ENCODE data around the gene ACP7.

Gene ACP7

DNA sequence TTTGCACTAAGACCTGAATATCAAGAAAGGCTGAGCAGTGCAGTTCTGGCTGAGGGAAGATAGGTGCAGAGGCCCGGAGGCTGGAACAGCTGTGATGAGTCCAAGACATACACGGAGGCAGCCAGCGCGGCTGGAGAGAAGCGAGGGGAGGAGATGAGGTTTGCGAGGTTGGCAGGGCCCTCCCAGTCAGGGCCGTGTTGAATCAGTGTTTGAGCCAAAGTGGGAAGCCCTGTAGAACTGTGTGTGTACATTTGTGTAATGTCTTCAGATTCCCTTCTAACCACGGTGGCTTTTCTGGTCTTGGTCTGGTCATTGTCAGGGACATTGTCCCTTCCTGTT is 76.3 kb downstream of the ACP7 start:
- TF ChIP-seq, protein P1, sequence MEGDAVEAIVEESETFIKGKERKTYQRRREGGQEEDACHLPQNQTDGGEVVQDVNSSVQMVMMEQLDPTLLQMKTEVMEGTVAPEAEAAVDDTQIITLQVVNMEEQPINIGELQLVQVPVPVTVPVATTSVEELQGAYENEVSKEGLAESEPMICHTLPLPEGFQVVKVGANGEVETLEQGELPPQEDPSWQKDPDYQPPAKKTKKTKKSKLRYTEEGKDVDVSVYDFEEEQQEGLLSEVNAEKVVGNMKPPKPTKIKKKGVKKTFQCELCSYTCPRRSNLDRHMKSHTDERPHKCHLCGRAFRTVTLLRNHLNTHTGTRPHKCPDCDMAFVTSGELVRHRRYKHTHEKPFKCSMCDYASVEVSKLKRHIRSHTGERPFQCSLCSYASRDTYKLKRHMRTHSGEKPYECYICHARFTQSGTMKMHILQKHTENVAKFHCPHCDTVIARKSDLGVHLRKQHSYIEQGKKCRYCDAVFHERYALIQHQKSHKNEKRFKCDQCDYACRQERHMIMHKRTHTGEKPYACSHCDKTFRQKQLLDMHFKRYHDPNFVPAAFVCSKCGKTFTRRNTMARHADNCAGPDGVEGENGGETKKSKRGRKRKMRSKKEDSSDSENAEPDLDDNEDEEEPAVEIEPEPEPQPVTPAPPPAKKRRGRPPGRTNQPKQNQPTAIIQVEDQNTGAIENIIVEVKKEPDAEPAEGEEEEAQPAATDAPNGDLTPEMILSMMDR (IDR thresholded peaks at IDR 0.05) = no peak
- TF ChIP-seq ZFX (IDR thresholded peaks at IDR 0.05; ENCODE audit: borderline replicate concordance) = no peak
- H3K27ac ChIP-seq = peak overlapping the region; percentile 97

All from 22Rv1 (cell line).